ENCODE data around the gene SPOPL. TPM values are rescaled to one million over a fixed set of nuclear protein-coding genes. Genes with fewer than 3 reads are reported as not detected.

Gene SPOPL
- polyA plus RNA-seq, 1 donor from 2014 or later: 16.4 TPM

- Histone ChIP-seq H3K9ac (ENCODE audit: low read length) (no peak overlapping the region), H3K36me3 (ENCODE audit: insufficient read depth, low read length) (no peaks in the 10 kb centered on the region), H3K9me3 (ENCODE audit: low read length) (no peaks in the 10 kb centered on the region), H3K4me2 (ENCODE audit: low read length) (no peak overlapping the region), H3F3A (ENCODE audit: insufficient read depth, low read length, poor library complexity, severe bottlenecking) (no peaks in the 10 kb centered on the region), H2AFZ (ENCODE audit: low read depth, low read length) (no peak overlapping the region), H4K20me1 (ENCODE audit: insufficient read depth) (no peaks in the 10 kb centered on the region), H3K27me3 (ENCODE audit: insufficient read depth, low read depth, low read length) (no peaks in the 10 kb centered on the region), H3K79me2 (replicated peaks; ENCODE audit: insufficient read depth, low read length) (no peaks in the 10 kb centered on the region), H3K9me2 (ENCODE audit: insufficient read depth, low read length) (no peaks in the 10 kb centered on the region), H3K27ac (ENCODE audit: low read length) (no peak overlapping the region), H3K4me3 (ENCODE audit: low read length) (no peak overlapping the region)
- TF ChIP-seq CTCF (IDR thresholded peaks at IDR 0.05; ENCODE audit: poor library complexity, severe bottlenecking) (no peak), REST (IDR thresholded peaks at IDR 0.05; ENCODE audit: borderline replicate concordance) (no peak), SMC3 (conservative IDR thresholded peaks at IDR 0.05; ENCODE audit: poor library complexity) (no peak)
Observed at GRCh38 chr2:138617026-138617425, 115.5 kb downstream of the SPOPL start.

- H3K4me2 ChIP-seq (ENCODE audit: low read length): no peak overlapping the region
- no peak for TF ChIP-seq TAF1 (IDR thresholded peaks at IDR 0.05; ENCODE audit: low read depth)
- TF ChIP-seq EZH2 (IDR thresholded peaks at IDR 0.05; ENCODE audit: borderline replicate concordance, insufficient read depth, low read length, poor library complexity, severe bottlenecking): no peak
- no peak for TF ChIP-seq SMC3 (conservative IDR thresholded peaks at IDR 0.05; ENCODE audit: poor library complexity)
- no peak for TF ChIP-seq REST (IDR thresholded peaks at IDR 0.05; ENCODE audit: borderline replicate concordance)
- no peak for TF ChIP-seq MXI1 (conservative IDR thresholded peaks at IDR 0.05; ENCODE audit: poor library complexity, severe bottlenecking)
- TF ChIP-seq POLR2AphosphoS5 (IDR thresholded peaks at IDR 0.05): no peak
- TF ChIP-seq EP300 (conservative IDR thresholded peaks at IDR 0.05; ENCODE audit: poor library complexity, severe bottlenecking): no peak
- TF ChIP-seq RAD21 (conservative IDR thresholded peaks at IDR 0.05): no peak
- TF ChIP-seq CTCF (IDR thresholded peaks at IDR 0.05; ENCODE audit: poor library complexity, severe bottlenecking): no peak
Observed at GRCh38 chr2:138618971-138619370, 117.4 kb downstream of the SPOPL start.

More at GRCh38 chr2:138618971-138619370, 117.4 kb downstream of the SPOPL start:
- Histone ChIP-seq H4K20me1 (ENCODE audit: insufficient read depth) (no peaks in the 10 kb centered on the region), H3F3A (ENCODE audit: insufficient read depth, low read length, poor library complexity, severe bottlenecking) (no peaks in the 10 kb centered on the region), H3K9ac (ENCODE audit: low read length) (no peak overlapping the region), H3K27me3 (ENCODE audit: insufficient read depth, low read depth, low read length) (no peaks in the 10 kb centered on the region), H3K4me3 (ENCODE audit: low read length) (no peak overlapping the region), H2AFZ (ENCODE audit: low read depth, low read length) (no peak overlapping the region), H3K27ac (ENCODE audit: low read length) (no peak overlapping the region), H3K79me2 (replicated peaks; ENCODE audit: insufficient read depth, low read length) (no peaks in the 10 kb centered on the region), H3K9me3 (ENCODE audit: low read length) (no peaks in the 10 kb centered on the region), H3K36me3 (ENCODE audit: insufficient read depth, low read length) (no peaks in the 10 kb centered on the region), H3K9me2 (ENCODE audit: insufficient read depth, low read length) (no peaks in the 10 kb centered on the region)
